Spleen (tissue), 7 donors: Measurements from ENCODE around the gene RBPJL.

Source experiments
- CTCF ChIP-seq, 11 experiments: fragments of 200-600 bp in 7 of 11; fragments of 450-650 bp in 4 of 11; sonication (generic) in 4 of 11; IDR thresholded peaks in 8 of 11; conservative IDR thresholded peaks in 3 of 11; 1 replicate in 7 of 11; 2 replicates in 4 of 11; pipeline versions ENCODE4 v1.4.0 to v1.8.0; 2016 to 2021; ENCODE audit warnings: antibody characterized with exemption in 11 of 11, inconsistent platforms in 4 of 11, mild to moderate bottlenecking in 1 of 11
- POLR2A ChIP-seq, 3 donors: fragments of 450-650 bp; IDR thresholded peaks; one replicate each; pipeline ENCODE4 v1.5.1; 2017; ENCODE audit warnings: antibody characterized with exemption in 3 of 3, mild to moderate bottlenecking in 1 of 3
- POLR2AphosphoS5 ChIP-seq, 3 donors: sonication (generic); formaldehyde crosslinking; IDR thresholded peaks; one replicate each; pipeline ENCODE4 v1.5.1; 2017; ENCODE audit warnings: antibody characterized with exemption in 3 of 3
- donor health status: DM: no; HTN: no; CAD: no; lungs with moderate emphysema.
- donor health status: DM: no; HTN: no; CAD: no.
- donor health status: DM: no; HTN: no; CAD: no.

- TF ChIP-seq CTCF (IDR thresholded peaks at IDR 0.05 in 8 of 11, conservative IDR thresholded peaks at IDR 0.05 in 3 of 11) (no peak), POLR2A (IDR thresholded peaks at IDR 0.05) (no peak), POLR2AphosphoS5 (IDR thresholded peaks at IDR 0.05) (no peak)
Observed at GRCh38 chr20:45316150-45317080, 9.8 kb downstream of the RBPJL start.
